GM21526 (cell line): ENCODE results near the gene VSIR.

Experiments used
- ATAC-seq: cut with Tn5 transposase; IDR thresholded peaks from one replicate; pipeline ENCODE4 v1.9.1; 2021; ENCODE audit warnings: moderate library complexity; ENCODE audit not compliant: unreplicated experiment, low FRiP score

VSIR gene

DNA sequence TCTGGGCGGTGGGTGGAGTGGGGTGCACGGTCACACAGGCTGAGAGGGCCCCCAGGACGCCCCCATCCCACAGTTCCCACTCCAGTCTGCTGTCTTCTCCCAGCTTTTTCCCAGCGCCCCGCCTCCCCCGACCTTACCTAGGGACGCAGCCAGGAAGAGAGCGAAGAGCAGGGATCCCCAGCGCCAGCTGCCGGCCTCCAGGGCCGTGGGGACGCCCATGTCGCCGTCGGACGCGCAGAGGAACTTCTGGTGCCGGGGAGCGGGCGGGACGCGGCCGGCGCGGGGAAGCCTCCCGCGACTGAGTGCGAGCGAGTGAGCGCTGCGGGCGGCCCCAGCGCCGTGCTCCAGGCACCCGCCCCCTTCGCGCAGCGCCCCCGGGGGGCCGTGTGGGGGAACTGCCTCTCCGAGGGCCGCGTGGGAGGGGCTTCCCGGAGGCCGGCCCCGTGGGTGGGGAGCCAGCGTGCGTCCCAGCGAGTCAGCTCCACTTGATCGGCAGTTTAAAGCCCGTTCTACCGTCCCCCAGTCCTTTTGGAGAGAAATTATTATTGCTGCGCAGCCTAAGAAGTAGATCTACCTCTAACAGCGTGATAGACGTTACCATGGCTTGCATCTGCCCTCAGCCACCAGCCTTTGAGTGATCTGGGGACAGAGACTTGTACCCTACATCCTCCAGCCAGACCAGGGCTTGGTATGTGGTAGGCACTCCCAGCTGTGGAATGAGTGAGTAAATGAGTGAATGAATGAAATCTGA is at the start of gene VSIR:
TSS of gene VSIR (minus strand) at position 300 of the 751 bp plus-strand sequence. CDS start at position 219, 81 bp downstream.
- no peak for ATAC-seq

DNA sequence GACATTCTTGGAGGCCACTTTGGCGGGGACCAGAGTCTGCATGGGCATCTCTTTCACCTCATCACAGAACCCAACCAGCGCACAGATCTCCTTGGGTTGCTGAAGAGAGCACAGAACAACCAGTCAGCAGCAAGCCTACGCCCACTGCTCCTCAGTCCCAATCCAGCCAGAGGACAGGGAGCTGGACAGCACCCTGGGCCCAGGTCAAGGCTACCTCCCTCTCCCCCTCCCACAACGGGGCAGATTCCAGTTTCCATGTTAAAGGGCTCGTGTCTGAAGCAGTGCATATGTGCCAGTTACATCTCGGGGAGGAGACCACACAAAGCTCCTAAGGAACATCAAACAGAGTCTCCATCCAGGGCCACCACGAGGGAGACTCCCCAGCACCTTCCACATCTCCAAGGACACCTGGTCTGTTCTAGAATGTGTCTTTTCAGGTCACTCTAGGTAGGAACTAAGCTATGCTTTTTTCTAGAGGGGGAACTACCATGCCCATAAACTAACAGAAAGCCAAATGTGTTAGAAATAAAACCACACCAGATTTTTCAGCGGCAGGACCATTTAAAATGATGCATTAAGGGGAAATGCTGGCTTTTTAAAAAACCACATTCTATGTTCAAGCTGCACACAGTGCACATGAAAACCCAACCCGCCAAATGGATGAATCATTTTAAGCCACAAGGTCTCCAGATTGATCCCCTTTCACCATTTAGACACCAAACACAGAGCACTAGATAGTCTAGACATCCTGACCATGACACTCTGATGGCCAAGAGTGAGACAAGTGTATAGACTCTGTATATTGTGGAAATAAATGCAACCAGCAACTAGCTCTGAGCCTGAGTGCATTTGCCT is 48.8 kb upstream of the VSIR start:
- no peak for ATAC-seq

DNA sequence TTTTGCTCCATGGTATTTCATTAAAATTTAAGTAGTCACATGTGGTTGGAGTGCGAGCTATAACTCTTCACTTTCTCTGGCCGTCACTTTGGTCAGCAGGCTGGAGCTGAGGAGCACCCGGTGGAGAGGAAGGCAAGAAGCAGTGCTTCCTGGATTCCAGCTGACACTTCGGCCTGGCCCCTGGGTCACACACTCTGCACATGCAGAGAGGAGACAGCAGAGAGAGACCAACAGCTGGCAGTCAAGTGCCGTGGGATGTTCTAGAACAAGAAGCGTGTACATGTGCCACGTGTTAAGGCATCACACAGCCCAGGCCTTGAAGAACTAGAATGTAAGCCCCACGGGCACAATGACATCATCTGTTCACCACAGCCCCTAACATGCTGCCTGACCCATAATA is 47.6 kb upstream of the VSIR start:
- no peak for ATAC-seq

- no peak for ATAC-seq
Observed at GRCh38 chr10:71819985-71820384, 46.7 kb upstream of the VSIR start.

GRCh38 chr10:71819441-71819861 is 46.1 kb upstream of the VSIR start:
- no peak for ATAC-seq

- ATAC-seq = no peak
Observed at GRCh38 chr10:71818674-71819260, 45.4 kb upstream of the VSIR start.

DNA sequence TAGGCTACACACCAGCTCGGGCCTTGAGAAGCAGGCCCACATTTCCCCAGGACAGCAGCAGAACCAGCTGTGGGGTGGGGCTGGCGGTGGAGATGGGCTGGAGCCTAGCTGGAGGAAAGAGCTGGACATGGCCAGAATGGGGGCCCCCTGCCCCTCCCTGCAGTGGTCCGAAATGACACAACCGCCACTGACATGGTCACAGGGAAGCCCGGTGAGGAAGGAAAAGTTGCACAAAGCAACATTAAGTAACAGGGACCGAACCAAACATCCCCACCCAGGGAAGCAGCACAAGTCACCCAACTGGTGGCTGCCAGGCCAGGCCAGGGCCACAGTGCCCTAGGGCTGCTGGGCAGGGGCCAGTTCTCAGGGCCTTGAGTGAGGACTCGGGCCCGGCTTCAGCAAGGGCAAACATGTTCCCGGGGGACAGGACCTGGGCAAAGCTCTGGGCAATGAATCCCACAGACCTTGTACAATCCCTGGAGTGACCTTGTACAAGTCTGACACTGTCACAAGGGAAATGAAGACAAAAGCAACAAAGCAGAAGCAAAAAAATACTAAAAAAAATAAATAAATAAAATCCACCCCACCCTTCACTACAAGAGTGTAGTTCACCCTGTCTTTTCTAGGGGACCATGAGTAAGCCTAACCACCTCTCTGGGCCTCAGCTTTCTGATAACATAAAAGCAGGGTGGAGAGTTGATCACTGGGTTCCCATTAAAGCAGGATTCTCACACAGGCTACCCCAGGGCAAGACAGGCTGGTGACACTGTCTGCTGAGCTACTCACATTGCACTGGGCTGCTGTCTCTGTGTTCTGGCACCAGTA is 44.7 kb upstream of the VSIR start:
- no peak for ATAC-seq

DNA sequence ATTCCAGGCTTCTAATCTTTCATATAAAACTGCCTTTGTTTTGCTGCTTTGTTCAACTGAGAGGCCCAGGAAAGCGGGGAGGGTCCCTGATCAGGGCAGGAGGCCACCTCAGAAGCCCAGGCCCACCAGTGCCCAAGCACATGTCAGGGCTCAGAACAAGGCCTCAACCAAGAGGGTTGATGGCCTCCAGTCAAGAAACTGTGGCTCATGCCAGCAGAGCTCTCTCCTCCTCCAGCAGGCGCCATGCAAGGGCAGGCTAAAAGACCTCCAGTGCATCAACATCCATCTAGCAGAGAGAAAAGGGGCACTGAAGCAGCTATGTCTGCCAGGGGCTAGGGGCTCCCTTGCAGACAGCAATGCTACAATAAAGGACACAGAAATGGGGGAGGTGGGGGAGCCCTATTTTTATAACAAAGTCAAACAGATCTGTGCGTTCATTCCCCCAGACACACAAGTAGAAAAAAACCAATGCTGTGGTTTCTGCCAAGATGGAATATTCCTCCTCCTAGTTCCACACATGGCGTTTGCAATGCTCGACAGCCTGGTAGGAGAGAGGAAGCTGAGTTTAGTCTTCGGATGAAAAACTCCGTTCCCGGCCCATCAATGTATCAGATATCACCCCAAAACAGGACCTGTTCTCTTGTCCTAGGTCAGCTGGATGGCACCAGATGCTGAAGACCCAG is 43.8 kb upstream of the VSIR start:
- no peak for ATAC-seq

GRCh38 chr10:71816421-71816851 is 43.1 kb upstream of the VSIR start:
- no peak for ATAC-seq

DNA sequence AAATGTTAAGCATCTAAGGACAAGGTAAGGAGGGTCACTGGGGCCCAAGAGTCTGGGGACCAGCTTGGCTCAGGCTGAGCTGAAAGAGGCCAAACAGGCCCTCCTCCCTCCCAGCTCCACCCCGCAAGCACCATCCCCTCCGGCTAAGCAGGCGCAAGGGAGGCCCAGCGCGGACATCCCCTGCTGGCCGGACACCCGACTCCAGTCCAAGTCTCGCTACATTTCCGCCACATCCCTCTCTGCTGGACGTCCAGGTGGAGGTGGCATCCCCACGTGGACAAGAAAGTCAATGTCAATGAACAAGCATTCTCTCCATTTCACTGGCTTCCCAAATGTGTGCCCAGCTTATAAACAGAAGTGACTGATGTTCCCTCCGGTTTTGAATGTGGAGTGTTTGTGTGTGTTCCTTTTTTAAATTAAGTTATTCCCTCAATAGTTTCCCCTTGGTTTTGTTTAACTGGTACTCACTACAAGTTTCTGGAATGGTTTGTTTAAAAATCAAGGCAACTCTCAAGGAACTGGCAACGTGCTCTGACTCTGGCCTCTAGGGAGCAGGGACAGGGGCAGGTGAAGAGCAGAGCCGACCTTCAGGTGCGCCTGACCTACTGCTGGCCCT is 42.3 kb upstream of the VSIR start:
- ATAC-seq = no peak

GRCh38 chr10:71814922-71815411 is 41.6 kb upstream of the VSIR start:
- ATAC-seq = no peak

GRCh38 chr10:71812913-71813590 is 39.7 kb upstream of the VSIR start:
- ATAC-seq = no peak

DNA sequence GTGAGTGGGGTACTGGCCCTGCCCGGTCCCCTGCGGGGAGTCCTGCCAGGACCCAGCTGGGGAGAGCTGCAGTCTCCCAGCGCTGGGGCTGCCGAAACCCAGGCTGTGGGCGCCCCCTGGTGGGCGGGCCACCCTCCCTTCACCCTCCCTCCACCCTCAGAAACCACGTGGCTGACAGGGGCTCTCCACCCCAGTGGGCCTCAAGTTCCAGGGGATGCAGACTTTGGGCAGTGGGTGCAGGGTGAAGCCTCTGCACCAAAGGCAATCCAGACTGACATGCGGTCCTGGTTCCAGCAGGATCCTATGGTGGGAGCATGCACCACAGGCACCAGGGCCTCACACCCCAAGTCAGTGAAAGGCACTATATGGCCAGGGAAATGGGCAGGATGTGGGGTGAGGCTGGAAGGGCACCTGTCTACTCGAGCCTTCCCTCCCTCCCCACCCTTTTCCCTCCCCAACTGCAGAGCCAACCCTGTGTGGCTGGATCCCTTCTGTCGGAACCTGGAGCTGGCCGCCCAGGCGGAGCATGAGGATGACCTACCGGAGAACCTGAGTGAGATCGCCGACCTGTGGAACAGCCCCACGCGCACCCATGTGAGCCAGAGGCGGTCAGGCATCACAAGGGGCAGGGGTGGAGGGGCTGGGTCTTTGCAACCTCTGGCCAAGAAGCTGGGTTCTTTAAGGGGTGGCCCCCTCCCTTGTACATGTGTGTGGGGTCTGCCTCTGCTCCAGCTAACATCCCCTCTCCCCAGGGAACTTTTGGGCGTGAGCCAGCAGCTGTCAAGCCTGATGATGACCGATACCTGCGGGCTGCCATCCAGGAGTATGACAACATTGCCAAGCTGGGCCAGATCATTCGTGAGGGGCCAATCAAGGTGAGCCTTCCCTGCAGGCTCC is 38.9 kb upstream of the VSIR start:
- ATAC-seq = no peak

- no peak for ATAC-seq
Observed at GRCh38 chr10:71811351-71811750, 38.0 kb upstream of the VSIR start.

- no peak for ATAC-seq
Observed at GRCh38 chr10:71810048-71810750, 36.9 kb upstream of the VSIR start.

DNA sequence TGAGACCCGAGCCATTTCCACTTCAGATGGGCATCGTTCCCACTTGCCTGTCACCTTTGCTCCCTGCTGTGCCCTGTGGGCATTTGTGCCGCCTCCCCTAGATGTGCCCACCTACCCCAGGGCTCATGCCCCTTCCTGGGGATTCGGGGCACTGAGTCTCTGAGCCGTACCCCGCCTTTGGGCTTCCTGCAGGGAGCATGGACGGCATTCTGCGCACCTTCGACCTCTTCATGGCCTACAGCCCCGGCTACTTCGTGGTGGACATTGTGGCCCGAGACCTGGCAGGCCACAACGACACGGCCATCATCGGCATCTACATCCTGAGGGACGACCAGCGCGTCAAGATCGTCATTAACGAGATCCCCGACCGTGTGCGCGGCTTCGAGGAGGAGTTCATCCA is 36.3 kb upstream of the VSIR start:
- ATAC-seq = no peak
